COLO668 (cell line): ENCODE measurements around the gene AZU1.
"Not testable (repeated sequence)": the region's sequence is repeated elsewhere in the genome, so short reads cannot be mapped to it uniquely, and the experiment has no call there.

Source experiments
- DNase-seq: peaks from one replicate; lab custom pipeline; 2025; ENCODE audit not compliant: unreplicated experiment; lab: John Stamatoyannopoulos, UW

The AZU1 gene

GRCh38 chr19:824885-825284, 2.8 kb upstream of the AZU1 start:
- no peak for DNase-seq

- no peak for DNase-seq
Measured at GRCh38 chr19:825897-826644, 1.6 kb upstream of the AZU1 start.

- no peak for DNase-seq
Measured at GRCh38 chr19:827314-827709, 325 bp upstream of the AZU1 start.

GRCh38 chr19:829129-829758, 1.6 kb downstream of the AZU1 start:
- DNase-seq = no peak

- DNase-seq = no peak
Measured at GRCh38 chr19:831407-832369, 4.1 kb downstream of the AZU1 start.

GRCh38 chr19:834216-834615, 6.6 kb downstream of the AZU1 start:
- no peak for DNase-seq

- no peak for DNase-seq
Measured at GRCh38 chr19:835210-835810, 7.7 kb downstream of the AZU1 start.

GRCh38 chr19:840519-841206, 13.0 kb downstream of the AZU1 start, which contains the start of gene PRTN3:
PRTN3 (plus strand) TSS chr19:840999; CDS start chr19:841009, 10 bp downstream.
- no peak for DNase-seq

- not testable (repeated sequence) for DNase-seq
Measured at GRCh38 chr19:842802-843179, 15.2 kb downstream of the AZU1 start.

- peak; percentile 15 for DNase-seq
Measured at GRCh38 chr19:843180-843835, 15.7 kb downstream of the AZU1 start.

- DNase-seq = no peak
Measured at GRCh38 chr19:843836-844545, 16.4 kb downstream of the AZU1 start.

GRCh38 chr19:844546-844971, 16.9 kb downstream of the AZU1 start:
- DNase-seq = no peak

- DNase-seq = no peak
Measured at GRCh38 chr19:845707-846521, 18.3 kb downstream of the AZU1 start.

GRCh38 chr19:848386-848921, 20.8 kb downstream of the AZU1 start:
- no peak for DNase-seq

- not testable (repeated sequence) for DNase-seq
Measured at GRCh38 chr19:849195-849594, 21.6 kb downstream of the AZU1 start.

- peak; percentile 39 for DNase-seq
Measured at GRCh38 chr19:850221-850978, 22.8 kb downstream of the AZU1 start.

GRCh38 chr19:850979-851335, 23.3 kb downstream of the AZU1 start:
- DNase-seq = no peak
